GM19468 (cell line): Measurements from ENCODE around the gene IL21R.
"Not testable (repeated sequence)": the region's sequence is repeated elsewhere in the genome, so short reads cannot be mapped to it uniquely, and the experiment has no call there.

Source experiments
- ATAC-seq: cut with Tn5 transposase; IDR thresholded peaks from one replicate; pipeline ENCODE4 v1.9.1; 2021; ENCODE audit warnings: mild to moderate bottlenecking, moderate library complexity, moderate number of reproducible peaks; ENCODE audit not compliant: unreplicated experiment; ENCODE audit errors: extremely low read depth

Gene IL21R

GRCh38 chr16:27436921-27437650, 35.1 kb downstream of the IL21R start:
- ATAC-seq: no peak

GRCh38 chr16:27437946-27438345, 36.0 kb downstream of the IL21R start:
- ATAC-seq: no peak

GRCh38 chr16:27439271-27440018, 37.5 kb downstream of the IL21R start:
- no peak for ATAC-seq

GRCh38 chr16:27441276-27441675, 39.3 kb downstream of the IL21R start:
- no peak for ATAC-seq

- no peak for ATAC-seq
These were observed 40.0 kb downstream of the IL21R start for GRCh38 chr16:27441998-27442397.

- no peak for ATAC-seq
These were observed 42.0 kb downstream of the IL21R start for GRCh38 chr16:27444015-27444414.

- no peak for ATAC-seq
These were observed 42.5 kb downstream of the IL21R start for GRCh38 chr16:27444470-27444869.

- ATAC-seq: no peak
These were observed 43.7 kb downstream of the IL21R start for GRCh38 chr16:27445502-27446175.

GRCh38 chr16:27446721-27447120, 44.7 kb downstream of the IL21R start:
- no peak for ATAC-seq

- no peak for ATAC-seq
These were observed 45.3 kb downstream of the IL21R start for GRCh38 chr16:27447301-27447700.

GRCh38 chr16:27448532-27449433, 46.8 kb downstream of the IL21R start:
- ATAC-seq: no peak

GRCh38 chr16:27449434-27450195, 47.6 kb downstream of the IL21R start:
- no peak for ATAC-seq

GRCh38 chr16:27450196-27450549, 48.2 kb downstream of the IL21R start:
- ATAC-seq: no peak

- ATAC-seq: no peak
These were observed 50.9 kb downstream of the IL21R start for GRCh38 chr16:27452569-27453493.

GRCh38 chr16:27453494-27453825, 51.5 kb downstream of the IL21R start:
- ATAC-seq: no peak

GRCh38 chr16:27455700-27456099, 53.7 kb downstream of the IL21R start:
- no peak for ATAC-seq

- ATAC-seq: not testable (repeated sequence)
These were observed 55.6 kb downstream of the IL21R start for GRCh38 chr16:27457605-27457900.

GRCh38 chr16:27458258-27458657, 56.3 kb downstream of the IL21R start:
- ATAC-seq: no peak
